Hematopoietic multipotent progenitor cell treated with erythropoietin and hydrocortisone succinate and interleukin-3 and kit ligand, for 15 days (in vitro differentiated cells): ENCODE measurements around the gene PTPA.
A peak's percentile ranks its signal among the peaks of the same experiment; 100 is the strongest.

Experiments
- DNase-seq: peaks from one replicate; pipeline ENCODE4 v3.0.0-alpha.2; 2015; ENCODE audit warnings: low spot score

PTPA gene

DNA sequence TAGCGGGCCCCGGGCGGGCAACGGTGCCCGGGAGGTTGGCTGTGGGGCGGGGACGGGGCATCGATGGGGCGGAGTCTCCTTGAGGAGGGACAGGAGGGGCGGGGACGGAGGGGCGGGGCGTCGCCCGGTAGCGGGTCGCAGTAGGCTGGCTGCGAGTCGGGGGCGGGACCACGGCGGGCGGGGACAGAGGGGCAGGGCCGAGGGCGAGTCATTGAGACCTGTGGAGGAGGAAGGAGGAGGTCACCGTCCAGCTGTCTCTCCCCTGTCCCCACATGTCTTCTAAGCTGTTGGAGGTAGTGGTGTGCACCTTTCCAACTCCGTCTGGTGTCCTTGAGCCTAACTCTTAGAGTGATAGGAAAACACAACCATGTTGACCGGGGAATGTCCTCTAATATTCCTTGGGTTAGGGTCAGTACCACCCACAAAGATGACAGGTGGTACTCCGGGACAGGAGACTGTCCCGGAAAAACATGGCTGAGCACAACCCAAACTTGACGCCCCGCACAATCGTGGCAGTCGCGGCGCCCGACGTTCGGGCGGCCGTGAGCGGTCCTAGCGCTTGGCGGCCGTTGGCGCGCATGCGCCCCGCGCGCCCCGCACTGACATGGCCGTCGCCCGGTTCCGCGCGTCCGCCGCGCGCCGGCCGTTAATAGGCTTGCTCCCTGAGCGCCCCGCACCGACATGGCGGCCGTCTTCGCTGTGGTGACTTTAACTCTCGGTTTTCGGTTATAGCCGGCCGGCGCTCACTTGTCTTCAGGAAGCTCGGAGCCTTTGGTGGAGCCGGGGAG, at the start of gene PTPA, which contains the start of gene CRAT:
Gene PTPA, plus strand, starts transcription at position 676 of the 788 bp plus-strand sequence. CDS start 186 bp downstream, outside the sequence.
Gene CRAT, minus strand, starts transcription at position 54 of the 788 bp plus-strand sequence. CDS start 284 bp downstream, outside the sequence.
- peak; percentile 96 for DNase-seq

DNA sequence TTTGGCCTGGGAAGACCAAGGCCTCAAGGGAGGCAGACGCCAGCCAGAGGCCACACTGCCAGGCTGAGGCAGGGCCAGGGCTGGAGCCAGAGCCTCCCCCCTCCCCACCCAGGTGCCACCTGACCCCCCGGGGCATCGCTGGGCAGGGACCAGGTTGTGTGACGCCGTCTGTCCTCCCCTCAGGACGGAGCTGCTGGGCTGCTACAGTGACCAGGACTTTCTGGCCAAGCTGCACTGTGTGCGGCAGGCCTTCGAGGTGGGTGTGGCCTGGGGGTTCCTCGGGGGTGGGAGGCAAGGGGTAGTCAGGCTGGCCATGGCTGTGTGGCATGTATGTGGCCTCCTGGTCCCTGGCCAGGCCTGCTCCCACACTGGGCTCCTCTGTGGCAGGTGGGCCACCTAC, 48.2 kb upstream of the PTPA start:
- no peak for DNase-seq

DNA sequence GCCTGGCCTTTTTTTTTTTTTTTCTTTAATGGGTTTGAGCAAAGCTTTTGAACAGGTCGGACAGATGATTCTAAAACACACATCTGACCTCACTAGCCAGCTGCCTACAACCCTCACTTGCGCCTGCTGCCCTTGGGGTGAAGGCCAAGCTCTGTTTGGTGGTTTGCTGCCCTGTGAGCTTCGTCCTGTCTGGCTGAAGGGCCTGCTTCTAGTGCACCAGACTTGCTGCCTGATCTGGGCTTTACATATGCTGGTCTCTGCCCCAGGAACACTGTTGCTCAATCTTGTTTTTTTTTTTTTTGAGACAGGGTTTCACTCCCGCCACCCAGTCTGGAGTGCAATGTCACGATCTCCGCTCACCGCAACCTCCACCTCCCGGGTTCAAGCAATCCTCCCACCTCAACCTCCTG, 46.7 kb upstream of the PTPA start:
- no peak for DNase-seq

DNA sequence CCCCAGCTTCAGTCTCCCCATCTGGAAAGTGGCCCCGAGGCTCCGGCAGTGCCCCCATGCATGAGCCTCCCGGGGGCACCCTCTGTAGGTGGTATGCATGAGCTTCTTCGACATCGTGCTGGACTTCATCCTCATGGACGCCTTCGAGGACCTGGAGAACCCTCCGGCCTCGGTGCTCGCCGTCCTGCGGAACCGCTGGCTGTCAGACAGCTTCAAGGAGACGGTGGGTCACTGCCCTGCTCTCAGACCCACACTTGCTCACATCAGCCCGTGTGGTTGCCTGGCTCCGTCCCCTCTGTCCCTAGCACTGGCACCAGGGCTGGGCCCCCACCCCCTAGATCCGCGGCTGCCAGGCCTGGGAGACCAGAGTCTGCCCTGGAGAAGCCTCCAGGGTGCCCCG, 43.1 kb upstream of the PTPA start:
- no peak for DNase-seq

DNA sequence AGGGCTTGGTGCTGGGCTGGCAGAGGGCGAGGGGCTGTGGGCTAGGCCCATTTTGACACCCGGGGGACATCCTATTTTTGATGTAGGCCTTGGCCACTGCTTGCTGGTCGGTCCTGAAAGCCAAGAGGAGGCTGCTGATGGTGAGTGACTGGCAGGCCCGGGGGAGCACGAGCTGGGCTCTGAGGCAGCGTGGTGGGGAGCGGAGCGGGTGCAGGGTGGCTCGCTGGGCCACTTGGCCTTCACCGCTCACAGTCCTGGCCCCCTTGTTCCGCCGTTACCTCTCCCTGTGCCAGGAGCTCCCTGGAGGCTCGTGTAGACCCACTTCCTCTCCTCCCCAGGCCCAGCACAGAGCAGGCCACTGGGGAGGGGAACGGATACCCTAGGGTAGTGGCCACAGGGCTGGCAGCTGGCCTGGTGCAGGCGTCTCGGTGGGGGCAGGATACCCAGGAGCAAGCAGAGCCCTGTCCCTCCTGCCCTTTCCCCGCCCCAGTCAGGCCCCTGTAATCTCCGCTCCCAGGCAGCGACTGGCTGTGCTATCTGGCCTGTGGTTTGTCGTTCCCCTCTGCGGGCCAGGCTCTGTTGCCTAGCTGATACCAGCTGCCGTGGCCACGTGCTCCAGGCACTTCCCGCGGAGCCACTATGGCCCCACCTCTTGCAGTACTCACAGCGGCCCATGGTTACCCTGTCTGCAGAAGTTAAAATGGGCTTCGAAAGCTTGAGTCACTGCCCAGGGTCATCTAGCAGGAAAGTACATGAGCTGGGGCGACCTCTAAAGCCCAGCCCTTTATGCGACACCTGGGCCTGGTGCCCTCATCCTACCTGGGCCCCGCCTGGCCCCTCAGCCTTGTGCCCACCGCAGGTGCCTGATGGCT, 42.0 kb upstream of the PTPA start:
- peak; percentile 98 for DNase-seq

DNA sequence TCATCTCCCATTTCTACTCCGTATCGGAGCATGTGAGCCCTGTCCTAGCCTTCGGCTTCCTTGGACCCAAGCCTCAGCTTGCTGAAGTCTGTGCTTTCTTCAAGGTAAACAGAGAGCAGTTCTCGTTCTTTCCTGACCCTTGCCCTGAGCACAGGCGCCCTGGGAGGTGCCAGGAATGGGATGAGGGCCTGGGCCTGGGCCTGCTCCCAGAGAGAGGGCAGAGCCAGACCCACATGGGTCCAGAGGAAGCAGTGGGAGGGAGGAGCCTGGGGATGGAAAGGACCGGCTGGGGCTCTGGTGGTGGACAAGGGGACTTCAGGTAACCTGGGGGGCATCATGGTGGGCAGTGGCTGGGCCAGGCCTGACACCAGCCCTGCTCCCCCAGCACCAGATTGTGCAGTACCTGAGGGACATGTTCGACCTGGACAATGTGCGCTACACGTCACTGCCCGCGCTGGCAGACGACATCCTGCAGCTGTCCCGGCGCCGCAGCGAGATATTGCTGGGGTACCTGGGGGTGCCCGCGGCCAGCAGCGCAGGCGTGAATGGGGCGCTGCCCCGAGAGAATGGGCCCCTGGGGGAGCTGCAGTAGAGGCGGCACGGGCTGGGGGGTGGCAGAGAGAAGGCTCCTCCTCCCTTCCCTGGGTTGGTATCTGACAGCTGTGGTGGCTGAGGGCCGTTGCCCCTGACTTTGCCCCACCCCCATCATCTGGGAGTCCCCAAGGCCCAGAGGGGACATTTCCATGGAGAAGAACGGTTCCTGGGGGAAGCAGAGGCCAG, 41.2 kb upstream of the PTPA start:
- DNase-seq = peak; percentile 77

DNA sequence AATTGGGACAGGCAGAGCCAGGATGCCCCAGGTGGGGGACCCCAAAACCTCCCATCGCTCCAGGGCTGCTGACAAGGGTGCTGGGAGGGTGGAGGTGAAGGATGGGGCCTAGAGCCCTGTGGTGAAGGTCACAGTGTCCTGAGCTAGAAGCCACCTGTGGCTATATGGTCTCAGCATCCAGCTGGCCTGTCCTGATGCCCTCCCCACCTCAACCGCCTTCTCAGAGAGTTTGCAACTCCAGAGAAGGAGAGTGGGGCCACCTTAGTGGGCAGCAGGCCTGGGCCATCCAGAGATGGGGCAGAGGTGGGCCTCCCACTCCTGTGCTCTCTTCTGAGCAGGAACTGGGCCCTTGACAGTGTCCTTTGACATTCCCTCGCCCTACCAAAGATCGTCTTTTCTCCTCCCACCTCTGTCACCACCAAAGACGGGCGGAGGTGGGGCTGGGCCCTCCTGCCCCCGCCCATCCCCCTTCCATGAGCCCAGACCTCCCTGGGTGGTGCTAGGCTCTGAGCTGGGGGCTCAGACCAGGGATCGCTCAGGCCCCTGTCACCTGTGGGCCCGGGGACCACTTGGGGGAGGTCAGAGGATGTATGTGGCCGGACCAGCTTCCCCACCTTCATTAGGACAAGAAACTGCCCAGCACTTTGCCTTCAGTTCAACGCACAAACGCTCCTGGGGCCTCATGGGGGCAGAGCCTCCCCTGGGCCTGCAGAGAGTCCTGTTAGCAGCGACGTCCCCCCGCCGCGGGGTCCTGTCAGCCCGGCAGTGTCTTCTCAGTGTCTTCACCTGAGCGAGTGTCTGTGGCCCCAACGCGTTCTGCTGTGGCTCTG, 40.3 kb upstream of the PTPA start:
- DNase-seq = peak; percentile 65

DNA sequence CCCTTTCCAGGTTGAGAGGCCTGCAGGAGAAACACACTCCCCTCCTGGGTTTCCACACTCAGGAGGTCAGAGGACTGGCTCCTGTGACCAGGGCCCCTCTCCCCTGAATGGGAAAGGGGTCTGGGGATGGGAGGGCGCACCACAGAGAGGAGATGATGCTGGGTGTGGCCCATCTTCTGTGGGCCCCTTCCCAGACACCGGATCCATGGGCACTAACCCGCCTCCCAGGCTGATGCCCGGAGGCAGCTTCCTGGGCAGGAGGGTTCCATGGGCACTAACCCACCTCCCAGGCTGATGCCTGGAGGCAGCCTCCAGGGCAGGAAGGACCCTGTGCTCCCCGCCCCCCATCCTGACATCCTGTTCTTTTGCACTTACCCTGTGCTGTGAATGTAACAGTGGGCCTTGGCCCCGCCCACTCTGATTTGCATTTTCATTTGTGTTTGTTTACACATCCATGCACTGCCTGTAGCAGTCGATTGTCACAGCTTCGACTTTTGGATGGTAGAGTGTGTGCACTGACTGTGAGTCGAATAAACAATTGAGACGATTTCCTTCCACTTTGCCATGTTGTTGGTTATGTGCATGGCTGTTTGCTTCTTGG, 39.6 kb upstream of the PTPA start:
- DNase-seq = peak; percentile 71

DNA sequence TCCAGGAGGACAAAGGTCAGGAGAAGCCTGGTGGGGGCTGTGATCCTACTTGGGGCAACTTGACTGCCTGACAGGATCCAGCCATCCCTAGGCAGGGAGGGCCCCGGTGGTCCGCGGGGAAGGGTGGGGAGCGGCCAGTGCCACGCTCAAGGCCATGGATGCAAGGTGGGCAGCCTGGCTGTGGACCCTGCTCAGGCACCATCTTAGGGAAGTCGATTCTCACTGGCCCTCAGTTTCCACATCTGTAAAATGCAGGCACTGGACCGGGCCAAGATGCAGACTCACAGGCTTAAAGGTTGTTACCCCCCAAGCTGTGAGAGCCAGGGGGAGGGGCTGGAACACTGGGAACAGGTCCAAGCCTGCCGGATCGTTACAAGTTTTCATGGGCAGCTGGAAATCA, 39.0 kb upstream of the PTPA start:
- no peak for DNase-seq

DNA sequence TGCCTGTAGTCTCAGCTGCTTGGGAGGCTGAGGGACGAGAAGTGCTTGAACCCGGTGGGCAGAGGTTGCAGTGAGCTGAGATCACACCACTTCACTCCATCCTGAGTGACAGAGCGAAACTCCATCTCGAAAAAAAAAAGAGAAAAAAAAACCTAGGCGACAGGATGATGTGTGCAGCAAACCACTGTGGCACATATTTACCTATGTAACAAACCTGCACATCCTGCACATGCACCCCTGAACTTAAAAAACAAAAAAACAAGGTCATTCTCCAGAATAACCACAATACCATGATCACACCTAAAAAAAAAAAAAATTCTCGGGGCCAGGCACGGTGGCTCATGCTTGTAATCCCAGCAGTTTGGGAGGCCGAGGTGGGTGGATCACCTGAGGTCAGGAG, 37.8 kb upstream of the PTPA start:
- no peak for DNase-seq

DNA sequence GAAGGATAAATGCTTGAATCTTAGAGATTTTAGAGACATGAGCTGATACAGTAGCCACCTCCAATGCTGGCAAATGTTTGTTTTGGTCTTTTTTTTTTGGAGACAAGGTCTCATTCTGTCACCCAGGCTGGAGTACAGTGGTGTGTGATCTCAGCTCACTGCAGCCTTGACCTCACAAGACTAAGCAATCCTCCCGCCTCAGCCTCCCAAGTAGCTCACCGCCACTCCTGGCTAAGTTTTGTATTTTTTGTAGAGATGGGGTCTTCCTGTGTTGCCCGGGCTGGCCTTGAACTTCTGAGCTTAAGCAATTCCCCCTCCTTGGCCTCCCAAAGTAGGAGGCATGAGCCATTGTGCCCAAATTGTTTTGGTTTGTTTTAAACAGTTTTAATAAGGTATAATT, 37.1 kb upstream of the PTPA start:
- DNase-seq = no peak

DNA sequence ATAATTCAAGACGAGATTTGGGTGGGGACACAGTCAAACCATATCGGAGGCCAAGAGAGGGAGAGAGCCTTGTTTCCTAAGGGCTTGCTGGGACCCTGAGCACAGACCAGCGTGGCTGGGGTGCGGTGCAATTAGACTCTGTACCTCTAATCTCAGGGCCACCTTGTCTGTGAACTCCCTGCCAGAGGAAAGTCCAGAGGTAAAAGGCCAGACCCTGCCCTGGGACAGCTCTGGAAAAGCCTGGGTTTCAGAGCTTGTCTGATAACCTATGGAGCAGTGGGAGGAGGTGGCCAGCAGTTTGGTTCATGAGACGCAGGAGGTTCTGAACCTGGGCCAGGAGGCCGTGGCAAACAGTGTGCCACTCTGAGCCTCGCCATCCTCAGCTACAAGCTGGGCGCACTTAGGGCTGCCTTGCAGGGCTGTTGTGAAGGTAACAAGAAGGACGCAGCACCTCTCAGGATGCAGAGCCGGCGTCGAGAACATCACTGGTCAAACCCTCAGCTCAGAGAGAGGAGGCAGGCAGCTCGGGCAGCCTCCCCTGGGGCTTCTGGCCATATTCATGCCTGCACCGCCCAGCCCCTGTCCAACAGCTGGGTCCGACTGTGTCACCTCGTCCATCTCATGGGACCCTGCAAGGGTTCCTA, 35.1 kb upstream of the PTPA start:
- no peak for DNase-seq

DNA sequence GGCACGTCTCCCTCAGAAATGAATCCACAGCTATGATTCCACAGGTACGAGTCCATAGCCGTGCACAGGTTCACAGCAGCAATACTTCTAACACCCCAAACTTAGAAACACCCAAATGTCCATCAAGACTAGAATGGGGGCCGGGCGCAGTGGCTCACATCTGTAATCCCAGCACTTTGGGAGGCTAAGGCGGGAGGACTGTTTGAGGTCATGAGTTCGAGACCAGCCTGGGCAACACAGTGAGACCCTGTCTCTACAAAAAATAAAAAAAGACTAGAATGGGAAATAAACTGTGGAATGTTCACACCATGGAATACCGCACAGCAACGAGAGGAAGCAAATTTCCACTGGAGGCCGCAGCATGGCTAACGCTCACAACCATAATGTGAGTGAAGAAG, 34.6 kb upstream of the PTPA start:
- DNase-seq = no peak

DNA sequence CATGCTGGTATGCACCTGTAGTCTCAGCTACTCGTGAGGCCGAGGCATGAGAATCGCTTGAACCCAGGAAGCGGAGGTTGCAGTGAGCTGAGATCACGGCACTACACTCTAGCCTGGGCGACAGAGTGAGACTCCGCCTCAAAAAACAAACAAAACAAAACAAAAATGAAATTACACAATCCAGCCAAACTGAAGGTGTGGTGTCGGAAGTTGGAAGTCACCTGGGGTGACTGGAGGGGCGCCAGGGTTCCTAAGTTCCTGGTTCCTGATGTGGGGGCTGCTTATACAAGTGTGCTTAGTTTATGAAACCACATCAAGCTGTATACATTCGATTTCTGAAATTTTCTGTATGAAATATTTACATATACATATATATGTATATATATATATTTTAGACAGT, 34.0 kb upstream of the PTPA start:
- no peak for DNase-seq

DNA sequence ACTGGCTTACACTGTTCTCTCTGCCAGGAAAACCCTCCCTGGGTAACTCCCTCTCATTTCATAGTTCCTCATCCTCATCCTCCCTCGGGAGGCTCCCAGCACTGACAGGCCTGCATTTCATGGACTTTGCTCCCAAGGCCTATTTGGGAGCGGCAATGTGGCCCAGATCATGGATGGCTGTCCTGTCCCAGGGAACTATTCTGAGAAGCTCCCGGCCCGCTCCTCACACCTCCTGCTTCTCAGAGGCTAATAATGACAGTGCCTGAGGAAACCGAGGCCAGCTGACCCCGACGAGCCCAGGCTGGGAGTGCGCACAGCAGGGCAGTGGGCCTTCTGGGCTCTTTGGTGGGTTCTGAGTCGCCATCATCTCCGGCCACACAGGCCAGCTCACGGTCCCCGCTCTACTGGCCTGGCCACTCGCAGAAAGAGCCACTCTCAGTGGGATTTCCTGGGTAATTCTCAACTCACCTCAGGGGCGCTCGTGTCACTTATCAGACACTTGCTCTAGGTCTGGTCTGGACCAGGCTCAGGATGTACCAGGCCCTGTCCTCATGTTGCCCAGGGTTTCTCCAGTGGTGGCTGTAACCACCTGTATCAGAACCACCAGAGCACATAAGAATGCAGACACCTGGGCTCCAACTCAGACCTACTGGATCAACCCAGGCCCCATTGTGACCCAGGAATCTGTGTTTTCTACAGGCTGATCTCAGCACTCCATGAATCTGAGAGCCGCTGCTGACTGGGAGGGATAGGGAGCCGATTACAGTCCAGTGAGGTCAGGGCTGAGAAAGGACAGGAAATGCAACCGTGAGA, 32.3 kb upstream of the PTPA start:
- DNase-seq = no peak

DNA sequence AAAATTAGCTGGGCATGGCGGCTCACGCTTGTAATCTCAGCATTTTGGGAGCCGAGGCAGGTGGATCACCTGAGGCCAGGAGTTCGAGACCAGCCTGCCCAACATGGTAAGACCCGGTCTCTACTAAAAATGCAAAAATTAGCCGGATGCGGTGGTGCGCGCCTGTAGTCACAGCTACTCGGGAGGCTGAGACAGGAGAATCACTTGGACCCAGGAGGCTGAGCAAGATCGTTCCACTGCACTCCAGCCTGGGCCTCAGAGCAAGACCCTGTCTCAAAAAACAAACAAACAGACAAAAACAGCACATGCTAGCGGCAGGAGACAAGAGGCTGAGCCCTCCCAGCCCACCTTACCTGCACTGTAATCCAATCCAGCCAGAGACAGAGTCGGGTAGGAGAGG, 31.4 kb upstream of the PTPA start:
- no peak for DNase-seq

DNA sequence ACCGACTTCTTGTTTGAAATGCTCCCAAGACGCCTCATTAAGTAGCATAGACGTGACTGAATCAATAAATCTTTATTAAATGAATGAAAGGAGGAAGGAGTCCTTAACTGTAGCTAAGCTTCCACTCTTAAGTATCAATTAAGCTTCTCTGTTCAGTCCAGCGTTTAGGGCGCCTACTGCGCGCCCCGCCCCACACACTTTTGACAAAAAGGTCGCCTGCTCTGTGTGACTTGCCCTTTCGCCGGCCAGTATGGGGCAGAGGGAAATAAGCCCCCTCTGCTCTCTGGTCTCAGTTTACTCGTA, 31.0 kb upstream of the PTPA start:
- no peak for DNase-seq

DNA sequence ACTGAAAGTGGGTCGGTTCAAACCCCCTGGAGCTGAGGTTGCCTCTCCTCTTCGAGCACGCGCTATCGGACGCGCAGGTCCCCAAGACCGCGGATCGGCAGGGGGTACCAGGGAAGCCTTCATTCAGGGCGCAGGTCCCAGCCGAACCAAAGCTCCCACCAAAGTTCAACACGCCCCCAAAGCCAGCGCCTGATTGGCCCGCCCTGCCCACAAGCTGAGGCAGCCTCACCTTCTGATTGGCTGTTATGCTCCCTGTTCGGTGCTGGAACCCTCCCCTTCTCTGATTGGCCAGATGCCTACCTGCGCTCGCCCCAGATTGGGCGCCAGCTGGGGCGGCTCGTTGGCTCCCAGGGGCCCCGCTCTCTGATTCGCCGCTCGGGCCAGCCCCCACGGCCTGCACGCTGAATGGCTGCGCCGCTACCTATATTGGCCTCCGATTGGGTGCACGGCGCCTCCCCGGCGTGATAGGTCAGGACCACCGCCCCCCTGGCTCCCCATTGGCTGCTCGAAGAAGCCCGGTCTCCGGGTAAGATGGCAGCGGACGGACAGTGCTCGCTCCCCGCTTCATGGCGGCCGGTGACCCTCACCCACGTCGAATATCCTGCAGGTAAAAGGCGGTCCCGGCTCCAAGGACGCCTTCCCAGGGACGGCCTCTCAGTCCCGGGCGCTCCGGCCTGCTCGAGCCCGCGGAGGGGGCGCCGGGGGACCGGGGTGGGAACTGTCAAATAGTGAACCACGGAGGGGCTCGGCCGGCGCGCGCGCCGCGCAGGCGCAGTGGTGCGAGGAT, 30.4 kb upstream of the PTPA start, which contains the start of gene DOLPP1:
Gene DOLPP1, plus strand, starts transcription at position 511 of the 787 bp plus-strand sequence. Its CDS starts 21 bp downstream, at position 532.
- DNase-seq = peak; percentile 99

DNA sequence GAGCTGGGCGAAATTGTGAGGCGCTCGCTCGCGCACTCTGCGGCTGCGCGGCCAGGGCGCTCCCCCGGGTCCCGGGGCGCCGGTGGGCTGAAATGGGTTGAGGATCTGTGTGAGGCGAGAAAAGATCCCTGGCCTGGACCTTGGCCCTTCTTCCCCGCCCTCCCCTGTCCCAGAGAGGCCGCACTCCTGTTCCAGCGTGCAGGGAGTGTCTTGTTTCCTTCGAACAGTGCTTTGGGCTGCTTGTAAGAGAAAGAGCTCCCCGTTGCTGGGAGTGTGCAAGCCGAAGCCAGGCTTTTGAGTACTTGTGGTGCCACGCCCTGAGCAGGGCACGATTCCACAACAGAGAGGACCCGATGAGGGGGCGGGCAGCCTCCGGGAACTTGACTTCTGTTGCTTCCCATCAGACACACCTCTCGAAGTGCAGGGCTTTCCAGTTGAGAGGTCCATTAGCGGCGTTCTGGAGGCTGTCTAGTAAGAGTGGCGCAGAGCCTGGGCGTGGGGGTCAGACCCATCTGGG, 29.8 kb upstream of the PTPA start:
- peak; percentile 66 for DNase-seq
